Rectal smooth muscle tissue (tissue), 1 donor: ENCODE data around the gene GRK1.
A peak's percentile ranks its signal among the peaks of the same experiment; 100 is the strongest.
"Not testable (repeated sequence)": the region's sequence is repeated elsewhere in the genome, so short reads cannot be mapped to it uniquely, and the experiment has no call there.

ENCODE experiments used
- H3K27ac ChIP-seq: one replicate; pipeline ENCODE4 v1.7.0; 2013; ENCODE audit warnings: low read depth, low read length, inconsistent platforms
- H3K27me3 ChIP-seq: one replicate; pipeline ENCODE4 v1.7.0; 2013; ENCODE audit warnings: low read length; ENCODE audit not compliant: control insufficient read depth, insufficient read depth
- H3K36me3 ChIP-seq: one replicate; pipeline ENCODE4 v1.7.0; 2013; ENCODE audit warnings: low read length; ENCODE audit not compliant: control insufficient read depth, insufficient read depth
- H3K4me1 ChIP-seq: one replicate; pipeline ENCODE4 v1.7.0; 2013; ENCODE audit warnings: low read length; ENCODE audit not compliant: control insufficient read depth, insufficient read depth
- H3K4me3 ChIP-seq: one replicate; pipeline ENCODE4 v1.7.0; 2013; ENCODE audit warnings: low read length
- H3K9ac ChIP-seq: one replicate; pipeline ENCODE4 v1.7.0; 2013; ENCODE audit warnings: low read length

GRK1 gene

DNA sequence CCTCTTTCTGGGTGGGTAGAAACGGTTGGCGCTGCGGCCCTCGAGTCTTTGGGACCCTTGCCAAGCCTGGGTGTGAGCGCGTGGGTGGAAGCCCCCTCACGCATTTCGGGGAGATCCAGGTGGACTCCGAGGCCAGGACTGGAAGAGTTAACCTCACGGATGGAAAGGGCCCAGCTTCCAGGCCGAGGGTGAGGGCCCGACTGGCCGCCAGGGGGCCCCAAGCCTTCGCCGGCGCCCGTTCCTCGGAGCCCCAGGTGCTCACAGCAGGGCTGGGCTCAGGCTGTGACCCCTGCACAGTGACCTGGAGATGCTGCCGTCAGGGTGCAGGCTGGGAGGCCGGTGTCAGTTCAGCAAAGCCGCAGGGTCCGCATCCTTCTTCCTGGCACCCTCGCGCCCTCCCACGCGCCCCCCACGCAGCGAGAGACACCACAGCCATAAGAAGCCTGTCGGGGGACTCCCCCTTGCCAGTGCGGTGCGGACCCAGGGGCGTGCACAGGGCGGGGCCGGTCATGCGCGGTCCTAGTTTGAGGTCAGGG is 57.8 kb downstream of the GRK1 start:
- no peaks in the 10 kb centered on the region for H3K36me3 ChIP-seq
- peak overlapping the region; percentile 69 for H3K4me3 ChIP-seq
- no peaks in the 10 kb centered on the region for H3K4me1 ChIP-seq
- H3K27me3 ChIP-seq = peaks cover 9% of the 10 kb centered on the region
- no peak overlapping the region for H3K9ac ChIP-seq
- H3K27ac ChIP-seq = peak overlapping the region; percentile 14

DNA sequence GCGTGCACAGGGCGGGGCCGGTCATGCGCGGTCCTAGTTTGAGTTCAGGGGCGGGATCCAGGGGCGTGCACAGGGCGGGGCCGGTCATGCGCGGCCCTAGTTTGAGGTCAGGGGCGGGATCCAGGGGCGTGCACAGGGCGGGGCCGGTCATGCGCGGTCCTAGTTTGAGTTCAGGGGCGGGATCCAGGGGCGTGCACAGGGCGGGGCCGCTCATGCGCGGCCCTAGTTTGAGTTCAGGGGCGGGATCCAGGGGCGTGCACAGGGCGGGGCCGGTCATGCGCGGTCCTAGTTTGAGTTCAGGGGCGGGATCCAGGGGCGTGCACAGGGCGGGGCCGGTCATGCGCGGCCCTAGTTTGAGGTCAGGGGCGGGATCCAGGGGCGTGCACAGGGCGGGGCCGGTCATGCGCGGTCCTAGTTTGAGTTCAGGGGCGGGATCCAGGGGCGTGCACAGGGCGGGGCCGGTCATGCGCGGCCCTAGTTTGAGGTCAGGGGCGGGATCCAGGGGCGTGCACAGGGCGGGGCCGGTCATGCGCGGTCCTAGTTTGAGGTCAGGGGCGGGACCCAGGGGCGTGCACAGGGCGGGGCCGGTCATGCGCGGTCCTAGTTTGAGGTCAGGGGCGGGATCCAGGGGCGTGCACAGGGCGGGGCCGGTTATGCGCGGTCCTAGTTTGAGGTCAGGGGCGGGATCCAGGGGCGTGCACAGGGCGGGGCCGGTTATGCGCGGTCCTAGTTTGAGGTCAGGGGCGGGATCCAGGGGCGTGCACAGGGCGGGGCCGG is 58.5 kb downstream of the GRK1 start:
- not testable (repeated sequence) for H3K4me1 ChIP-seq, H3K9ac ChIP-seq, H3K27ac ChIP-seq, H3K4me3 ChIP-seq, H3K36me3 ChIP-seq
- H3K27me3 ChIP-seq = peaks cover 11% of the 10 kb centered on the region

DNA sequence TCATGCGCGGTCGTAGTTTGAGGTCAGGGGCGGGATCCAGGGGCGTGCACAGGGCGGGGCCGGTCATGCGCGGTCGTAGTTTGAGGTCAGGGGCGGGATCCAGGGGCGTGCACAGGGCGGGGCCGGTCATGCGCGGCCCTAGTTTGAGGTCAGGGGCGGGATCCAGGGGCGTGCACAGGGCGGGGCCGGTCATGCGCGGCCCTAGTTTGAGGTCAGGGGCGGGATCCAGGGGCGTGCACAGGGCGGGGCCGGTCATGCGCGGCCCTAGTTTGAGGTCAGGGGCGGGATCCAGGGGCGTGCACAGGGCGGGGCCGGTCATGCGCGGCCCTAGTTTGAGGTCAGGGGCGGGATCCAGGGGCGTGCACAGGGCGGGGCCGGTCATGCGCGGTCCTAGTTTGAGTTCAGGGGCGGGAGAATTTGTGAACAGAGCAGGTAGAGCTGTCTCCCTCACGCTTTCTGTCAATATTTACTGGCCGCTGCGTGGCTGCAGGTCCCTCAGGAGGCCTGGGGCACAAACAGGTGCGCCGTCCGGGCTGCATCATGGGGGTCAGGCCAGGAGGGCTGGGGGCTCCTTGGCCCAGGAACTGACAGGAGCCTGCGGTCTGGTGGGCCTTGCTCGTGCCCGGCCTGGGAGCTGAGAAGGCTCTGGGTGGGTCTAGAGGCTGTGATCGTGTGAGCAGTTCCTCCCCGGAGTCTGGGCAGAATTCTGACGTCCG is 59.2 kb downstream of the GRK1 start:
- H3K9ac ChIP-seq, H3K36me3 ChIP-seq, H3K4me1 ChIP-seq: not testable (repeated sequence)
- Histone ChIP-seq H3K27me3 (peaks cover 11% of the 10 kb centered on the region), H3K27ac (peak overlapping the region; percentile 19), H3K4me3 (peak overlapping the region; percentile 61)

DNA sequence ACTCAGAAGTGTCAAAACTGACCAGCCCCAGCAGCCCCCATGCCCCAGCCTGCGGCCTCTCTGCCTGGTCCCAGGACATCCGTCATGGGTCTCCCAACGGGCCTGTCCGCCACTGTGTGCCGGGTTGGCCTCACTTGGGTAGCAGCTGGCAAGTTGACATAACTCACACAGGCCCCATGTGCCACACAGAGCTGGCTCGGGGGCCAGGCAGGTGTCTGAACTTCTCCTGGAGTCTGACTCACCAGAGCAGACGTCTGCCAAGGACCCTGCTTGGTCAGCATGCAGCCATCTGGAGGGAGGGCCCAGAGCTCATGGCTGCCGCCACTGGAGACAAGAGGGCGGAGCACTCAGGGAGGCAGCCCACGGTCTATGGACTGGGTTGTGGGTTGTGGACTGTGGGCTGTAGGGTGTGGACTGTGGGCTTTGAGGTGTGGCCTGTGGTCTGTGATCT is 60.0 kb downstream of the GRK1 start:
- Histone ChIP-seq H3K27ac (no peak overlapping the region), H3K27me3 (peaks cover 11% of the 10 kb centered on the region), H3K36me3 (no peaks in the 10 kb centered on the region), H3K4me1 (no peaks in the 10 kb centered on the region), H3K9ac (no peak overlapping the region), H3K4me3 (peak overlapping the region; percentile 61)

DNA sequence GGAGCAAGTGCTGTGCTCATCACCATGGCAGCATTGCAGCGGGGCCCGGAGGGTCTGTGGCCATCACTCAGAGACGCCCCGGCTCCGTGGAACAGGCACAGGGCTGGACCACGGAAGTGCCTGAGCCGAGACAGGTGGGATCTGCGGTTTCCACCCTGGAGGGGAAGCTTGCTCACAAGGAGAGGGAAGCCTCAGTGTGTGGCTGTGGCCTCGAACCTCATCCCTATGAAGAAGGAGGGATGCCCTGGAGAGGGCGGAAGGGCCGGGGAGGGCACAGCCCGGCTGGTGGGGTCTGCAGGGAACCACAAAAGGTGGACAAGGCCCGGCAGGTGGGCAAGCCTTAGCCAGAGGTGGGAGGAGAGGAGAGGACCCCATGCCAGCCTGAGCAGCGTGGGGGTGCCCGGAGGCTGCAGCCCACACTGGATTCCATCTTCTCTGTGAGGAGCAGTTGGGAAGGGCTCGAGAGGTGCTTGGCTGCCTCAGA is 61.6 kb downstream of the GRK1 start:
- Histone ChIP-seq H3K36me3 (no peaks in the 10 kb centered on the region), H3K27me3 (peaks cover 11% of the 10 kb centered on the region), H3K4me3 (no peak overlapping the region), H3K27ac (no peak overlapping the region), H3K4me1 (no peaks in the 10 kb centered on the region), H3K9ac (no peak overlapping the region)

DNA sequence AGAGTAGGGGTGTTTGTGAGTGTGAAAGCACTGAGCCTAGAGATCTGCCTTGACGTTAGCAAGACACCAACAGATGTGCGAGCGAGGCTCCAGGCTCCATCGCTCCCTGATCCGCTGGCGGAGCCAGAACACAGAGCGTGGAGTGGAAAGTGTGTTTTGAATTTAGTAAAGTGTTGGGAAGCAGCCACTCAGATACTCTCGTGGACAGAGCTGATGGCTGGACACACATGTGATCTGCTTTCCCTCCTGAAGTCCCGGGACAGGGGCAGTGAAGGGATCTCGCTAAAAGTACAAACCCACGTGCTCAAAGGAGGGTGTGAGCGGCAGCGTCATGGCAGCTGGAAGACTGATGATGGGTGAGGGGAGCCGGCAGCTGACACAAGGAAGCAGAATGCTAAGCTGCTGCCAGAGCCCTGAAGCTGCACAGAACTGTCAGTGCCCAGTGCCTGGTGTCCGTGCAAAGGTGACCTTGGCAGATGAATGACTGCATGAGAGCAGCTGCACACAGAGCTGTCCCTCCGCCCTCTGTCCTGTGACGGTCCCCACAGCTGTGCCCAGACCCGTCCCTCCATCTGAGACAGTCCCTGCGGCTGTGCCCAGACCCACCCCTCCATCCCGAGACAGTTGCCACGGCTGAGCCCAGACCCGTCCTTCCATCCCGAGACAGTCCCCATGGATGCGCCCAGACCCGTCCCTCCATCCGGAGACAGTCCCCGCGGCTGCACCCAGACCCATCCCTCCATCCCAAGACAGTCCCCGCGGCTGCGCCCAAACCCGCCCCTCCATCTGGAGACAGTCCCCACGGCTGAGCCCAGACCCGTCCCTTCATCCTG is 62.4 kb downstream of the GRK1 start:
- Histone ChIP-seq H3K27me3 (peaks cover 11% of the 10 kb centered on the region), H3K4me3 (no peak overlapping the region), H3K4me1 (no peaks in the 10 kb centered on the region), H3K27ac (no peak overlapping the region), H3K9ac (no peak overlapping the region), H3K36me3 (no peaks in the 10 kb centered on the region)

DNA sequence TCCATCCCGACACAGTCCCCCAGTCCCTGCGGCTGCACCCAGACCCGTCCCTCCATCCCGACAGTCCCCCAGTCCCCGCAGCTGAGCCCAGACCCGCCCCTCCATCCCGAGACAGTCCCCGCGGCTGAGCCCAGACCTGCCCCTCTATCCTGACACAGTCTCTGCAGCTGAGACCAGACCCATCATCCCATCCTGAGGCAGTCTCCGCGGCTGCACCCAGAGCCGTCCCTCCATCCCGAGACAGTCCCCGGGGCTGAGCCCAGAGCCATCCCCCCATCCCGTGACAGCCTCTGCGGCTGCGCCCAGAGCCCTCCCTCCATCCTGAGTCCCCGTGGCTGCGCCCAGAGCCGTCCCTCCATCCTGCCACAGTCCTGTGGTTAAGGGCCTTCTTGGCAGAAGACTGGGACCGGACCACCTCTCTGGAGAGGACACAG is 63.3 kb downstream of the GRK1 start:
- H3K27me3 ChIP-seq = peaks cover 11% of the 10 kb centered on the region
- no peaks in the 10 kb centered on the region for H3K36me3 ChIP-seq
- no peak overlapping the region for H3K27ac ChIP-seq
- no peak overlapping the region for H3K4me3 ChIP-seq
- no peak overlapping the region for H3K9ac ChIP-seq
- no peaks in the 10 kb centered on the region for H3K4me1 ChIP-seq

DNA sequence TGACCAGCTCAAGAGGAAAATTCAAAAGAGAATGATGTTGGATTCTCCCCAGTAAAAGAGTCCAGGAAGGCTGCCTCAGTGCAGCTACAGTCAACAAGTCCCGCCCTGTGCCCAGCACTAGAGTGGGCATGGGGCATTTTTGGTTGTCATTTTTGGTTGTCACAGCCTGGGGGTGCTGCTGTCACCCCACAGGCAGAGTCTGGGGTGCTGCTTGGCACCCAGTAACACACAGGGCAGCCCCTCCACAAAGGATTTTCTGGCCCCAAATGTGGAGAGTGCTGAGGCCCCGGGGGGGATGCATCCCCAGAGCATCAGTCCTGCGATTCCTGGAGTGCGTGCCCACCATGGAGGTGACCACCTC is 63.8 kb downstream of the GRK1 start:
- Histone ChIP-seq H3K4me1 (no peaks in the 10 kb centered on the region), H3K9ac (no peak overlapping the region), H3K27ac (no peak overlapping the region), H3K36me3 (no peaks in the 10 kb centered on the region), H3K4me3 (no peak overlapping the region), H3K27me3 (peaks cover 11% of the 10 kb centered on the region)

DNA sequence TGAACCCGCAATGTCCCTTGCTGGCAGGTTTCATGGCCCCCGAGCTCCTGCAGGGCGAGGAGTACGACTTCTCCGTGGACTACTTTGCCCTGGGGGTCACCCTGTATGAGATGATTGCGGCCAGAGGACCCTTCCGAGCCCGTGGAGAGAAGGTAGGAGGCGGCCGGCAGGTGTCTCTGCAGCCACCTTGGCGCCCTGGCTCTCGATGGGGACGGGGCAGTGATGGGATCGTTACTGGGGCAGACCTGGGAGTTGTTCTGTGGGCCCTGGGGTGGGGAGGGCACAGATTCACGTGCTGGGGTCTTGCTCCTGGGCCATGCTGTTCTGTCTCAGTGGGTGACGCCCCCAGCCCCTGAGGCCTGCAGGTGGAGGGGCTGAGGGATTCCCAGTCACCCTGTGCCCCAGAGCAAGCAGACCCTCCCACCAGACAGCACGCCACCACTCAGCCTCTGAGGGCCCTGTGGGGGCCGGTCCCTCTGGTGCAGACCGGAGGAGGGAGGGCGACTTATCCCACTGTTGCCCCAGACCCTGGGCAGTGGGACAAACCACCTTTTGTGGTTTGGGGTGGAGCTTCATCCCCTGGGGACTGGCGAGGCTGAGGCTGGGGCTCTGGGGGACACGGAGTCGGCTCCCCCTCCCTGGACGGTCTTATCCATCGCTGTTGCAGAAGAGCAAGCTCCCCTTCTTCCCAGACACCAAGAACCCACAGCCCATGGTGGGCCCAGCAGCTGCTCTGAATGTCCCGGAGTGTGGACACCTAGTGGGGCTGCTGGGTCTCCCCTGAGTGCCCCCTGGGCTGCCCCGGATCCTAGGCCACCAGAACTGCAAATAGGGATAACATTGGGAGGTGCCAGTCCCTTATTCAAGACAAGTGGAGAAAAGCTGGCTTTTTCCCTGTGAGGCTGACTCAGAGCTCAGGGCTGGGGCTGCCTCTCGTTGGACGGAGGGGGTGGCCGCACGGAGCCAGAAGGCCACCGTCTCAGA is 64.5 kb downstream of the GRK1 start:
- Histone ChIP-seq H3K36me3 (no peaks in the 10 kb centered on the region), H3K4me3 (no peak overlapping the region), H3K27ac (no peak overlapping the region), H3K4me1 (no peaks in the 10 kb centered on the region), H3K27me3 (peaks cover 11% of the 10 kb centered on the region), H3K9ac (no peak overlapping the region)

DNA sequence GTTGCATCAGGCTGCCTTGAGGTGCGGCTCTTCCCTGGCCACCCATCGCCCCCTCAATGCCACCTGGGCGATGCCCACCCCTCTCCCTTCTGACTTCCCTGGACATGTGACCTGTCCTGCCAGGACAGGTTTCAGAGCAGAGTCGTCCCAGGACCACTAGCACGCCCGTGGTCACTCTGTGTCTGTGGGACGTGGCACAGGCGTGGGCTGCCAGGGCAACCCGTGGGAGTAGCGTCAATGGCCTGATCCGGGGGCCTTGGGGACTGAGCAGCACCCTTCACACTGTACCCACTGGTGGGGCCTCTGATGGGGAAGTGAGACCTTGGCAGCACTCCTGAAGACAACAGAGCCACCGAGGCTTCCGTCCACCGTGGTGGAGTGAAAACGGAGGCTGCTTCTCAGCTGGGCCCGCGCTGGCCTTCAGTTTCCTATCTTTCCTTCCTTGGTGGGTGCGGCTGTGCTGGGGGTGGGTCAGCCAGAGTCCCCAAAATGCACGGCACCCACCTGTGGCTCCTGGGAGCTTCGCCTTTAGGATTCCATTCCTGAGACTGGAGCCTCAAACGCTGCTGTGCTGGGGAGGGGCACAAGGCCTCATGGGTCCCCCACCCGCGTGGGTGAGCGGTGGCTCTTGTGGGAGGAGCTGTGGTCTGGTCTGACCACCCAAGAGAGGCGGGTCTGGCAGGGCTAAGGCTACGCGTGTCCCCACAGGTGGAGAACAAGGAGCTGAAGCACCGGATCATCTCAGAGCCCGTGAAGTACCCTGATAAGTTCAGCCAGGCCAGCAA is 65.3 kb downstream of the GRK1 start:
- H3K27me3 ChIP-seq = peaks cover 9% of the 10 kb centered on the region
- H3K36me3 ChIP-seq = no peaks in the 10 kb centered on the region
- H3K4me1 ChIP-seq = no peaks in the 10 kb centered on the region
- H3K9ac ChIP-seq = no peak overlapping the region
- H3K4me3 ChIP-seq = no peak overlapping the region
- no peak overlapping the region for H3K27ac ChIP-seq
